NCI-H1694 (cell line): ENCODE results near the gene CSN2.
"Not testable (repeated sequence)": the region's sequence is repeated elsewhere in the genome, so short reads cannot be mapped to it uniquely, and the experiment has no call there.

ENCODE experiments used
- DNase-seq: peaks from one replicate; lab custom pipeline; 2025; lab: John Stamatoyannopoulos, UW

CSN2 gene

GRCh38 chr4:69965628-69966027, at the start of gene CSN2:
Gene CSN2 (minus strand): TSS chr4:69965728. CDS start chr4:69960995, 4,733 bp downstream.
- DNase-seq, result no peak

DNA sequence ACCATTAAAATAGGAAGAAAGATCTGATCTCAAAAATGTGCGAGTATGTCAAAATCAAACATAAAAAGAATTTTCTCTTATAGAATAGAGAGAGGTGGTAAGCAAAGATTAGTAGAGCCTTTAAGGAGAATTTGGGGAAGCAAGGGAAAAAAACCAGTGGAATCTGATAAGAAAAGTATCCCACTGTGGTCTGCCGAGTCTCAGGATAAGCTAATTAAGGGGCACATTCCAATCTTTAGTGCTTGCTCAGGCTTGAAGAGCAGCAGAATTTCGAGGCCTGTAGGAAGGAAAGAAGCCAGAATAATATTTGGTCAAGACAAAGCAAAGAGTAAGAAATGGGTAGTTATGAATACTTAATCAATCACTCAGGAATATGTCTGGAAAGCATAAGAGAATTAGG, 43.2 kb upstream of the CSN2 start:
- no peak for DNase-seq

GRCh38 chr4:70002507-70002906, 37.0 kb upstream of the CSN2 start:
- no peak for DNase-seq

DNA sequence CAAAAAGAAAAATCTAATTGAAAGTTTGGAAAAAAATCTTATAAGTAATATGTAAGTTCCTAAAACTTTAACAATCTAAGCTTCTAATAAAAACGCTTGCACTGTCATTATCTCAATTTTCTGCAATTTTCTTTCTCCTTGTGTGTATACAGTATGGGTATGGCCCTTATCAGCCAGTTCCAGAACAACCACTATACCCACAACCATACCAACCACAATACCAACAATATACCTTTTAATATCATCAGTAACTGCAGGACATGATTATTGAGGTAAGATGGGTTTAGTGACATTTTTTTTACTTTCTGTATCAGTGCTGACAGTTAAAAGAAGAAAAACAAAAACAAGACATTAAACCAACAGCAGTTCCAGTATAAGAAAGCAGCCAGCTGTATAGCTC, 35.2 kb upstream of the CSN2 start:
- DNase-seq, result no peak

GRCh38 chr4:69999420-69999819, 33.9 kb upstream of the CSN2 start:
- DNase-seq, result no peak

GRCh38 chr4:69995526-69996016, 30.0 kb upstream of the CSN2 start, which contains the start of gene STATH:
Gene STATH (plus strand): TSS chr4:69995966. CDS start chr4:69998438, 2,472 bp downstream.
- no peak for DNase-seq

DNA sequence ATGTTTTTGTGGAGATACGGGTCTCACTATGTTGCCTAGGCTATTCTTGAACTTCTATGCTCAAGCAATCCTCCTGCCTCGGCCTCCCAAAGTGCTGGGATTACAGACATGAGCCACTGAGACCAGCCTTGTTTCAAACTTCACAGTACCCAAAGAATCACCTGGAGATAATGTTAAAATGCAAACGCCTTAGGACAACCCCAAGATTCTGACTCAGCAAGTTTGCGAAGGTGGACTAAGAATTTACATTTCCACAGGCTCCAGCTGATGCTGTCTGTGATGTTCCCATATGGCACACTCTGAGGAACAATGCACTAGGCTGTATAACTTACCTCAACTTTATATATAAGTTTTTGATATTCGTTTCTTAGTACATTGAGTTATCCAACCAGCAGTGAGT, 29.3 kb upstream of the CSN2 start:
- DNase-seq, result no peak

DNA sequence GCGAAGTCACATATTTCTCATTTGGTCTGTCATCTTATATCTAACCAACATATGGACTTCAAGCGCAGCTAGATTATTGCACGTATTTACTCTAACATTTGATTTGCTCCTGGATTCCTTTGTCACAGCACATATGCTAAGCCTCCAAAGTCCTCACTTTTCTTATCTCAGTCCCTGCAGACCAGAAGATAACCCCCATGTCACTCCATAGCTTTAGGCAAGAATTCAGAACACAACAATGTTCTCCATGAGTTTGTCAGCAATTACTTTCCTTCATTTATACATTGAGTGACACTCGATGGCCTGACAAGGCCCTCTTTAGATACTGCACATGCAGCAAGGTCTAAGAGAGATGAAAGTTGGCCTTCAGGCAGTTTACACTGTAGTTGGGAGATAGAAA, 25.5 kb upstream of the CSN2 start:
- DNase-seq, result no peak

DNA sequence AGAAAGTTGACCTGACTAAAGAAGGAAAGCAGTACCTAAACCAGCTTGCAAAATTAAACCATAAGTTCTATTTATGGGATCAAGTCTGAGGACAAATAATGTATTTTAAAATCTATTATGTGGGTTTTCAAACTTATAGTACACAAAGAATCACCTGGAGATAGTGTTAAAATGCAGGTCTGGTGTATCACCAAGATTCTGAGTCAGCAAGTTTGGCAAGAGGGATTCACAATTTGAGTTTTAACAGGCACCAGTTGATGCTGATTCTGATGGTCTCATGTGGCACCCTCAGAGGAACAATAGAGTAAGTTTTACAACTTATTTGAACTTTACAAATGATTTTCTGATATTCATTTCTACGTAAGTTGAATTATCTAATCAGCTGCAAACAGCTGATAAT, 21.1 kb upstream of the CSN2 start:
- DNase-seq, result no peak

GRCh38 chr4:69984030-69984443, 18.5 kb upstream of the CSN2 start:
- no peak for DNase-seq

- DNase-seq, result no peak
Observed at GRCh38 chr4:69977582-69977981, 12.1 kb upstream of the CSN2 start.

- DNase-seq, result no peak
Observed at GRCh38 chr4:69974631-69975030, 9.1 kb upstream of the CSN2 start.

DNA sequence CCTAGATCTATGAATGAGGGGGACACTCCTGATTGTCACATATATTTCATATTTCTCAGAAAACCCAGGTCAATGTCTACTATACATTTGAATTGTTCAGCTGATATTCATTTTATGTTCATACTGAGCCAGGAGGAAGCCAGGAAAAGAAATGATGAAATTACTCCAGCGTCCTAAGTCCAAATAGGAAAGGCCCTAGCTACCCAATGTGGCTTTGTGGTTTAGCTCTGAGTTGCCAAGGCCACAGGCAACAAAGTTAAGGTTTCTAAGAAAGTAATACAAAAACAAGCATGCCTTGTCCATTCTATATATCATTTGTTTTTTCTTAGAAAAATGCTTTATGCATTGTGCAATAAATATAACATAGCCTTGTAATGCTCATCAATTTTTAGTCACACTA, 4.5 kb upstream of the CSN2 start:
- DNase-seq, result no peak

DNA sequence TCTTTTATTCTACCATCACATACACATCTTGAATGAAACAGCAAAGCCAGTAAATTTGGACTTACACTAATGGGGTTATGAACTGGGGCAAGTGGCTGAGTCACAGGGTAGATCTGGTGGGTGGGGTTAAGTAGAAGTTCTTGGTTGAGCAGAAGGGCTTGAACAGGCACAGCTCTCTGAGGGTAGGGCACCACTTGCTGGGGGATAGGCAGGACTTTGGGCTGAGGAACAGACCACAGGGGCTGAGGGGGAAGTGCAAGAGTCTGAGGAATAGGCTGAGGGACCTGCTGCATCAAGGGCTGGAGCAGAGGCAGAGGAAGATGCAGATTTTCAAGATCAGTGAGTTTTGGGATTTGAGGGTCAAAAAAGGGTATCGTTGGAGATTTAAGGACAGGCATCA, 8.3 kb downstream of the CSN2 start:
- DNase-seq, result no peak

- no peak for DNase-seq
Observed at GRCh38 chr4:69951602-69952001, 13.9 kb downstream of the CSN2 start.

DNA sequence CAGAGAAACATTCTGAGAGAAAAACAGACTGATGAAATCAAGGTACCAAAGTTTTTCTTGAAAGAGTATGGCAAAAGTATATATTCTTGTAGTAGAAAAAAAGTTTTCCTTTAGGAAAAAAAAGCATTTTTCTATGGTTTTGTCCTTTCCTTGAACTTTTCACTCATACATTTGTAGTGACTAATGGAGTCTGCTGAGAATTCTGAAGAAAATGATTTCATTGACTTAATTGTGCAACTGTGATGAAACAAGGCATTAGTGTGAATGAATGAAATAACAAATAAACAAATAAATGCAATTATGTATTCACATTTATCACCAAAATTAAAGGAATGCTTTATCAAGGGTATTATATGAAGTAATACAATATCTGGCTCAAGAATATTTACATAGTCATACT, 29.0 kb downstream of the CSN2 start:
- no peak for DNase-seq

DNA sequence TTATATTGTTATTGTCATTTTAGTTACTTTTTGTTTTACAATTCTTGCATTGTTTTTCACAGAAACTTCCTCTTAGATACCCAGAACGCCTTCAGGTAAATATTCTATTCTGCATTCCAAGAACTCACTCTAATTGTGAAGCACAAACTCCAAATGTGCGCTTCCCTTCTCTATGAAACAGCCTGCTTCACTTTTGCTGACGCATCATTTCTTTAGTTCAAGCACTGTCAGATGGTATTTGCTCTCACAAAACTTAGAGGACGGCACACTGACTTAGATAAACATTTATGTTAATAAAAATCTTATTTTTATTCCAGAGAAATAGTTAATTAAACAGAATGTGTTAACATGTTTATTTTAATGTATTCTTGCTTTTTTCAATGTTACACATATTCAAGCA, 31.4 kb downstream of the CSN2 start:
- no peak for DNase-seq

DNA sequence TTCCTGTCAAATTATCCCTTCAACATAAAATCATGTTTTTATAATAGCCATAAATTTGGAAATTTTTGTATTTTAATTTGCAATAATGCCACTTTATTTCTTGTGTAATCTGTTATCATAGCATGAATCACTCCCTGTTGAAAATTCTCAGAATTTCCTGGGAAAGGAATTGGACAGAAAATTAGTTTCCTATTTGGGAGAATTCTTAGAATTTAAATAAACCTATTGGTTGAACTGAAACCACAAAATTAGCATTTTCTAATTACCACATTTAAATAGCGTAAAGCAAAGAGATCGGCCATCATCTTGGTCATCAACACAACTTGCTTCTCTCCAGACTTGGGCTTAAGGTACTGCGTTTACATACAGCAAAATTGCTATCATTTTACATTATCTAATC, 34.8 kb downstream of the CSN2 start, which contains the start of gene CSN1S1:
Gene CSN1S1 (plus strand): TSS at position 301 of the 400 bp plus-strand sequence. CDS start 1,488 bp downstream, outside the sequence.
- DNase-seq, result no peak

DNA sequence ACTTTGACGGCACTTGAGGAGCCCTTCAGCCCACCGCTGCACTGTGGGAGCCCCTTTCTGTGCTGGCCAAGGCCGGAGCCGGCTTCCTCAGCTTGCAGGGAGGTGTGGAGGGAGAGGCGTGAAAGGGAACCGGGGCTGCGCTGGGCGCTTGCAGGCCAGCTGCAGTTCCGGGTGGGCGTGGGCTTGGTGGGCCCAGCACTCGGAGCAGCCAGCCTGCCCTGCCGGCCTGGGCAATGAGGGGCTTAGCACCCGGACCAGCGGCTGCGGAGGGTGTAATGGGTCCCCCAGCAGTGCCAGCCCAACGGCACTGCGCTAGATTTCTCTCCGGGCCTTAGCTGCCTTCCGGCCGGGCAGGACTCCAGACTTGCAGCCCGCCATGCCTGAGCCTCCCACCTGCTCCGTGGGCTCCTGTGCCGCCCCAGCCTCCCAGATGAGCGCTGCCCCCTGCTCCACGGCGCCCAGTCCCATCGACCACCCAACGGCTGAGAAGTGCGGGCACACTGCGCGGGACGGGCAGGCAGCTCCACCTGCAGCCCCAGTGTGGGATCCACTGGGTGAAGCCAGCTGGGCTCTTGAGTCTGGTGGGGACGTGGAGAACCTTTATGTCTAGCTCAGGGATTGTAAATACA, 41.6 kb downstream of the CSN2 start:
- not testable (repeated sequence) for DNase-seq

DNA sequence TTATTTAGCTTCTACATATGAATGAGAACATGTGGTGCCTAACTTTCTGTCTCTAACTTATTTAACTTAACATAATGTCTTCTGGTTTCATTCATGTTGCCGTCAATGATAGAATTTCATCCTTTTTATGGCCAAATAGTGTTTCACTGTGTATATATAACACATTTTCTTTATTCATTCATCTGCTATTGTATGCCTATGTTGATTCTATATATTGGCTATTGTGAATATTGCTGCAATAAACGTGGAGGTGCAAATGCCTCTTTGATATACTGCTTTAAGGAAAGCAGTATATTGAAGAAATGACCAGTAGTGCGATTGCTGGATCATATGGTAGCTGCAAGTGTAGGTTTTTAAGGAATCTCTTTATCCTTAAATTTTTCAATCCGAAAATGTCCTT, 44.7 kb downstream of the CSN2 start:
- no peak for DNase-seq

GRCh38 chr4:69910016-69910782, 55.3 kb downstream of the CSN2 start:
- no peak for DNase-seq

DNA sequence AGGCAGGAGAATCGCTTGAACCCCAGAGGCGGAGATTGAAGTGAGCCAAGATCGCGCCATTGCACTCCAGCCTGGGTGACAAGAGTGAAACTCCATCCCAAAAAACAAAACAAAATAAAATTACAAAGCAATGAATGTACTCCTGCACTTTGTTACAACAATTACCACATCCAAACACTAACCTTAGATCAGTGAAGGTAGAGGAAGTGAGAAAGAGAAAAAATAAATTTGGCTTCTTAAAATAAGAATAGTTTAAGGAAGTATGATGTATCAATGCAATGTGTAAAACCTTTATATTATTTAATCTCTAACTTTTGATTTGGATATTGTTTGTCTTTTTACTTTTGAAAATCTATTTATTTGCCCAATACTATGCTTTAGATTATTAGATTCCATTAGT, 56.3 kb downstream of the CSN2 start:
- DNase-seq, result no peak

- no peak for DNase-seq
Observed at GRCh38 chr4:69907151-69907550, 58.4 kb downstream of the CSN2 start.
